GM12878 (cell line): ENCODE data around the gene STARD13. TPM values are rescaled to one million over a fixed set of nuclear protein-coding genes. Genes with fewer than 3 reads are reported as not detected.

ENCODE experiments used
- CHD2 ChIP-seq: IDR thresholded peaks from 2 replicates; pipeline ENCODE4 v1.6.1; 2011; ENCODE audit warnings: low read depth, low read length, improper control_type of control experiment, borderline replicate concordance
- CHD4 ChIP-seq: fragments of 200-600 bp; sonication (generic); IDR thresholded peaks from 2 replicates; pipeline ENCODE4 v1.6.1; 2016; ENCODE audit warnings: mild to moderate bottlenecking
- ETV6 ChIP-seq, 2 experiments: fragments of 450-650 bp in 1 of 2; IDR thresholded peaks in 1 of 2; conservative IDR thresholded peaks in 1 of 2; 2 replicates each; pipeline ENCODE4 v1.6.1; 2014; ENCODE audit warnings: antibody characterized with exemption in 1 of 2, borderline replicate concordance in 1 of 2, low read depth in 1 of 2, mild to moderate bottlenecking in 1 of 2, moderate library complexity in 1 of 2
- IKZF1 ChIP-seq: fragments of 450-650 bp; conservative IDR thresholded peaks from 2 replicates; pipeline ENCODE4 v1.6.1; 2017; ENCODE audit warnings: antibody characterized with exemption, mild to moderate bottlenecking
- LARP7 ChIP-seq: fragments of 450-650 bp; IDR thresholded peaks from 2 replicates; pipeline ENCODE4 v1.6.1; 2017; ENCODE audit warnings: mild to moderate bottlenecking
- NFYA ChIP-seq: IDR thresholded peaks from 2 replicates; pipeline ENCODE4 v1.6.1; 2011; ENCODE audit warnings: low read depth, mild to moderate bottlenecking, low read length, improper control_type of control experiment, borderline replicate concordance
- NFYB ChIP-seq: IDR thresholded peaks from 2 replicates; pipeline ENCODE4 v1.6.1; 2011; ENCODE audit warnings: low read depth, mild to moderate bottlenecking, low read length, improper control_type of control experiment, moderate library complexity; ENCODE audit not compliant: insufficient read depth
- PAX5 ChIP-seq: IDR thresholded peaks from 2 replicates; pipeline ENCODE4 v1.6.1; 2011; ENCODE audit warnings: low read depth, low read length, borderline replicate concordance
- RAD51 ChIP-seq: fragments of 450-650 bp; IDR thresholded peaks from 2 replicates; pipeline ENCODE4 v1.6.1; 2016; ENCODE audit warnings: moderate library complexity, mild to moderate bottlenecking, inconsistent platforms
- RELA ChIP-seq: fragments of 450-650 bp; IDR thresholded peaks from 2 replicates; pipeline ENCODE4 v1.8.0; 2014; ENCODE audit warnings: borderline replicate concordance; ENCODE audit not compliant: partially characterized antibody
- RUNX3 ChIP-seq: IDR thresholded peaks from 2 replicates; pipeline ENCODE4 v1.6.1; 2012; ENCODE audit warnings: low read length, inconsistent platforms
- SIX5 ChIP-seq: IDR thresholded peaks from 2 replicates; pipeline ENCODE4 v1.6.1; 2011; ENCODE audit warnings: mild to moderate bottlenecking, low read depth, low read length, moderate library complexity; ENCODE audit not compliant: severe bottlenecking
- SREBF2 ChIP-seq: IDR thresholded peaks from 2 replicates; pipeline ENCODE4 v1.6.1; 2012; ENCODE audit warnings: mild to moderate bottlenecking, low read length
- TCF7 ChIP-seq: IDR thresholded peaks from 2 replicates; pipeline ENCODE4 v1.6.1; 2014; ENCODE audit warnings: antibody characterized with exemption, borderline replicate concordance
- YY1 ChIP-seq: IDR thresholded peaks from 2 replicates; pipeline ENCODE4 v1.6.1; 2011; ENCODE audit warnings: low read depth, mild to moderate bottlenecking, low read length
- ZNF217 ChIP-seq: fragments of 450-650 bp; IDR thresholded peaks from 2 replicates; pipeline ENCODE4 v1.6.1; 2017; ENCODE audit warnings: antibody characterized with exemption, mild to moderate bottlenecking
- ZZZ3 ChIP-seq: IDR thresholded peaks from 2 replicates; pipeline ENCODE4 v1.6.1; 2011; ENCODE audit warnings: low read depth; ENCODE audit not compliant: control insufficient read depth, insufficient read length
- polyA plus RNA-seq, 11 experiments: library from polyadenylated mRNA; depleted of rRNA in 4 of 11; unstranded in 6 of 11; stranded (reverse) in 5 of 11; fragments of >200 nt; fragmentation: Nextera tagmentation in 4 of 11; fragmentation: Illumina TruSeq in 1 of 11; extraction: Ambion mirVana in 4 of 11; extraction: Trizol in 1 of 11; gene quantifications; 1 replicate in 1 of 11; 2 replicates in 10 of 11; pipeline versions ENCODE4 v1.2.1 to v1.2.3, GENCODE V29; 2011 to 2016; ENCODE audit warnings: inconsistent platforms in 2 of 11, missing spikeins in 2 of 11, low read depth in 1 of 11
- total RNA-seq, 4 experiments: library from RNA; depleted of rRNA in 3 of 4; stranded (reverse); fragments of >200 nt in 3 of 4; fragmentation: Illumina TruSeq in 1 of 4; extraction: Trizol in 1 of 4; gene quantifications; 2 replicates each; pipeline versions ENCODE4 v1.2.1 to v1.2.3, GENCODE V29; 2013 to 2021
- TF ChIP-seq, protein P1 (sequence below): fragments of 450-650 bp; conservative IDR thresholded peaks from 2 replicates; pipeline ENCODE4 v1.6.1; 2017; ENCODE audit warnings: mild to moderate bottlenecking, moderate library complexity
- TF ChIP-seq, protein P2 (sequence below): IDR thresholded peaks from 2 replicates; pipeline ENCODE4 v1.6.1; 2012; ENCODE audit warnings: mild to moderate bottlenecking, low read depth, low read length
- TF ChIP-seq, protein P3 (sequence below): IDR thresholded peaks from 2 replicates; pipeline ENCODE4 v1.6.1; 2011; ENCODE audit warnings: low read depth, low read length, improper control_type of control experiment, borderline replicate concordance
- TF ChIP-seq, protein P4 (sequence below): IDR thresholded peaks from 2 replicates; pipeline ENCODE4 v1.6.1; 2012; ENCODE audit warnings: low read depth, low read length, improper control_type of control experiment

The STARD13 gene
- total and polyA plus RNA-seq, 10 of the 15 experiments (the other 5 are each of a cell fraction or from before 2014, with no cell fraction given), result 4.0 to 41.6 (median 10.1) TPM

- TF ChIP-seq RELA (peak; percentile 60), RUNX3 (peak; percentile 40; the same call in 1 of the 2 replicates), NFYA (no peak), ZZZ3 (no peak), YY1 (no peak), ETV6 (conservative IDR thresholded peaks at IDR 0.05 in 1 of 2, IDR thresholded peaks at IDR 0.05 in 1 of 2; ENCODE audit: borderline replicate concordance in 1 of 2, low read depth in 1 of 2) (no peak), PAX5 (peak; percentile 71; the same call in 1 of the 2 replicates), NFYB (no peak), ZNF217 (no peak), SREBF2 (no peak), CHD4 (no peak), RAD51 (peak; percentile 93), SIX5 (no peak), CHD2 (no peak), IKZF1 (peak; percentile 60), LARP7 (no peak), TCF7 (no peak)
- TF ChIP-seq, protein P1, sequence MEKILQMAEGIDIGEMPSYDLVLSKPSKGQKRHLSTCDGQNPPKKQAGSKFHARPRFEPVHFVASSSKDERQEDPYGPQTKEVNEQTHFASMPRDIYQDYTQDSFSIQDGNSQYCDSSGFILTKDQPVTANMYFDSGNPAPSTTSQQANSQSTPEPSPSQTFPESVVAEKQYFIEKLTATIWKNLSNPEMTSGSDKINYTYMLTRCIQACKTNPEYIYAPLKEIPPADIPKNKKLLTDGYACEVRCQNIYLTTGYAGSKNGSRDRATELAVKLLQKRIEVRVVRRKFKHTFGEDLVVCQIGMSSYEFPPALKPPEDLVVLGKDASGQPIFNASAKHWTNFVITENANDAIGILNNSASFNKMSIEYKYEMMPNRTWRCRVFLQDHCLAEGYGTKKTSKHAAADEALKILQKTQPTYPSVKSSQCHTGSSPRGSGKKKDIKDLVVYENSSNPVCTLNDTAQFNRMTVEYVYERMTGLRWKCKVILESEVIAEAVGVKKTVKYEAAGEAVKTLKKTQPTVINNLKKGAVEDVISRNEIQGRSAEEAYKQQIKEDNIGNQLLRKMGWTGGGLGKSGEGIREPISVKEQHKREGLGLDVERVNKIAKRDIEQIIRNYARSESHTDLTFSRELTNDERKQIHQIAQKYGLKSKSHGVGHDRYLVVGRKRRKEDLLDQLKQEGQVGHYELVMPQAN, result no peak
- TF ChIP-seq, protein P2, sequence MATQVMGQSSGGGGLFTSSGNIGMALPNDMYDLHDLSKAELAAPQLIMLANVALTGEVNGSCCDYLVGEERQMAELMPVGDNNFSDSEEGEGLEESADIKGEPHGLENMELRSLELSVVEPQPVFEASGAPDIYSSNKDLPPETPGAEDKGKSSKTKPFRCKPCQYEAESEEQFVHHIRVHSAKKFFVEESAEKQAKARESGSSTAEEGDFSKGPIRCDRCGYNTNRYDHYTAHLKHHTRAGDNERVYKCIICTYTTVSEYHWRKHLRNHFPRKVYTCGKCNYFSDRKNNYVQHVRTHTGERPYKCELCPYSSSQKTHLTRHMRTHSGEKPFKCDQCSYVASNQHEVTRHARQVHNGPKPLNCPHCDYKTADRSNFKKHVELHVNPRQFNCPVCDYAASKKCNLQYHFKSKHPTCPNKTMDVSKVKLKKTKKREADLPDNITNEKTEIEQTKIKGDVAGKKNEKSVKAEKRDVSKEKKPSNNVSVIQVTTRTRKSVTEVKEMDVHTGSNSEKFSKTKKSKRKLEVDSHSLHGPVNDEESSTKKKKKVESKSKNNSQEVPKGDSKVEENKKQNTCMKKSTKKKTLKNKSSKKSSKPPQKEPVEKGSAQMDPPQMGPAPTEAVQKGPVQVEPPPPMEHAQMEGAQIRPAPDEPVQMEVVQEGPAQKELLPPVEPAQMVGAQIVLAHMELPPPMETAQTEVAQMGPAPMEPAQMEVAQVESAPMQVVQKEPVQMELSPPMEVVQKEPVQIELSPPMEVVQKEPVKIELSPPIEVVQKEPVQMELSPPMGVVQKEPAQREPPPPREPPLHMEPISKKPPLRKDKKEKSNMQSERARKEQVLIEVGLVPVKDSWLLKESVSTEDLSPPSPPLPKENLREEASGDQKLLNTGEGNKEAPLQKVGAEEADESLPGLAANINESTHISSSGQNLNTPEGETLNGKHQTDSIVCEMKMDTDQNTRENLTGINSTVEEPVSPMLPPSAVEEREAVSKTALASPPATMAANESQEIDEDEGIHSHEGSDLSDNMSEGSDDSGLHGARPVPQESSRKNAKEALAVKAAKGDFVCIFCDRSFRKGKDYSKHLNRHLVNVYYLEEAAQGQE, result no peak
- TF ChIP-seq, protein P3, sequence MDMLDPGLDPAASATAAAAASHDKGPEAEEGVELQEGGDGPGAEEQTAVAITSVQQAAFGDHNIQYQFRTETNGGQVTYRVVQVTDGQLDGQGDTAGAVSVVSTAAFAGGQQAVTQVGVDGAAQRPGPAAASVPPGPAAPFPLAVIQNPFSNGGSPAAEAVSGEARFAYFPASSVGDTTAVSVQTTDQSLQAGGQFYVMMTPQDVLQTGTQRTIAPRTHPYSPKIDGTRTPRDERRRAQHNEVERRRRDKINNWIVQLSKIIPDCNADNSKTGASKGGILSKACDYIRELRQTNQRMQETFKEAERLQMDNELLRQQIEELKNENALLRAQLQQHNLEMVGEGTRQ, result peak; percentile 75
- TF ChIP-seq, protein P4, sequence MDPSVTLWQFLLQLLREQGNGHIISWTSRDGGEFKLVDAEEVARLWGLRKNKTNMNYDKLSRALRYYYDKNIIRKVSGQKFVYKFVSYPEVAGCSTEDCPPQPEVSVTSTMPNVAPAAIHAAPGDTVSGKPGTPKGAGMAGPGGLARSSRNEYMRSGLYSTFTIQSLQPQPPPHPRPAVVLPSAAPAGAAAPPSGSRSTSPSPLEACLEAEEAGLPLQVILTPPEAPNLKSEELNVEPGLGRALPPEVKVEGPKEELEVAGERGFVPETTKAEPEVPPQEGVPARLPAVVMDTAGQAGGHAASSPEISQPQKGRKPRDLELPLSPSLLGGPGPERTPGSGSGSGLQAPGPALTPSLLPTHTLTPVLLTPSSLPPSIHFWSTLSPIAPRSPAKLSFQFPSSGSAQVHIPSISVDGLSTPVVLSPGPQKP, result no peak
These were observed 102.8 kb downstream of the STARD13 start (continued) for GRCh38 chr13:33182729-33183128.
